Caco-2 (cell line): ENCODE results near the gene AGMAT. TPM values are rescaled to one million over a fixed set of nuclear protein-coding genes. Genes with fewer than 3 reads are reported as not detected.

Experiments
- BruUV-seq: library from RNA; stranded (reverse); fragments of 400-500 nt; replicated peaks from 2 replicates; lab custom pipeline; 2021; lab: Mats Ljungman, UMichigan
- CTCF ChIA-PET: fragments of 300-600 bp; sonication (Branson Sonifier 250); formaldehyde crosslinking; loops from one replicate; lab custom pipeline; 2022; ENCODE audit warnings: antibody characterized with exemption; lab: Charles Lee
- POLR2A ChIA-PET: fragments of 300-600 bp; sonication (Branson Sonifier 250); formaldehyde crosslinking; loops from one replicate; lab custom pipeline; 2022; ENCODE audit warnings: antibody characterized with exemption; lab: Charles Lee
- DNase-seq, 2 experiments: peaks; one replicate each; pipeline versions ENCODE4 v3.0.0 to v3.0.0-alpha.2; 2020 to 2022
- H3K27me3 ChIP-seq: replicated peaks from 2 replicates; pipeline ENCODE4 v1.6.0; 2011; ENCODE audit warnings: low read length; ENCODE audit not compliant: control insufficient read depth, insufficient read depth
- H3K36me3 ChIP-seq: 2 replicates; pipeline ENCODE4 v1.5.1; 2011; ENCODE audit warnings: low read length; ENCODE audit not compliant: control insufficient read depth, insufficient read depth
- H3K4me1 ChIP-seq: fragments of 250-450 bp; sonication (Bioruptor Pico); 2 replicates; pipeline ENCODE4 v1.5.1; 2020; ENCODE audit warnings: mild to moderate bottlenecking
- H3K4me3 ChIP-seq: 2 replicates; pipeline ENCODE4 v1.5.1; 2011; ENCODE audit warnings: low read depth, mild to moderate bottlenecking, control low read depth, low read length
- H3K9me3 ChIP-seq: fragments of 250-450 bp; sonication (Bioruptor Pico); 2 replicates; pipeline ENCODE4 v1.5.1; 2020; ENCODE audit warnings: mild to moderate bottlenecking, moderate library complexity
- H3K27ac Mint-ChIP-seq: one replicate; pipeline ENCODE4 v1.8.0; 2022; ENCODE audit warnings: mixed read lengths; ENCODE audit not compliant: unreplicated experiment
- H3K27me3 Mint-ChIP-seq: one replicate; pipeline ENCODE4 v1.8.0; 2022; ENCODE audit warnings: mixed read lengths; ENCODE audit not compliant: insufficient read depth, unreplicated experiment
- H3K36me3 Mint-ChIP-seq: one replicate; pipeline ENCODE4 v1.8.0; 2022; ENCODE audit warnings: mild to moderate bottlenecking, mixed read lengths; ENCODE audit not compliant: insufficient read depth, unreplicated experiment
- H3K4me1 Mint-ChIP-seq: one replicate; pipeline ENCODE4 v1.8.0; 2022; ENCODE audit warnings: low read depth, mixed read lengths; ENCODE audit not compliant: unreplicated experiment
- H3K4me3 Mint-ChIP-seq: one replicate; pipeline ENCODE4 v1.8.0; 2022; ENCODE audit warnings: mild to moderate bottlenecking, moderate library complexity, mixed read lengths; ENCODE audit not compliant: unreplicated experiment
- H3K9me3 Mint-ChIP-seq: one replicate; pipeline ENCODE4 v1.8.0; 2022; ENCODE audit warnings: mixed read lengths; ENCODE audit not compliant: unreplicated experiment
- CTCF ChIP-seq, 2 experiments: fragments of 200-600 bp in 1 of 2; IDR thresholded peaks; 1 replicate in 1 of 2; 2 replicates in 1 of 2; pipeline versions ENCODE4 v1.5.1 to v1.8.0; 2011 to 2022; ENCODE audit warnings: antibody characterized with exemption in 1 of 2, control low read depth in 1 of 2, inconsistent platforms in 1 of 2, low read depth in 1 of 2, low read length in 1 of 2, mild to moderate bottlenecking in 1 of 2, moderate library complexity in 1 of 2; ENCODE audit not compliant: insufficient read depth in 1 of 2, severe bottlenecking in 1 of 2, unreplicated experiment in 1 of 2
- intact Hi-C: fragments of 100-400 bp; cut with micrococcal nuclease; formaldehyde crosslinking; loops from one replicate; pipeline ENCODE4 v1.10.0; 2022; ENCODE audit not compliant: unreplicated experiment
- total RNA-seq: library from RNA; stranded (reverse); gene quantifications from 2 replicates; pipeline ENCODE4 v1.2.3, GENCODE V29; 2022

AGMAT gene
- total RNA-seq, 1 experiment from 2014 or later, result 48.3 TPM

- H3K27ac Mint-ChIP-seq, result no peak overlapping the region
Measured at GRCh38 chr1:15579683-15580047, 5.2 kb downstream of the AGMAT start.

GRCh38 chr1:15578921-15579682 lies 5.7 kb downstream of the AGMAT start:
- no TSS peak for BruUV-seq
- H3K4me1 Mint-ChIP-seq, result no peaks in the 10 kb centered on the region
- Histone ChIP-seq H3K4me1 (no peaks in the 10 kb centered on the region), H3K9me3 (no peaks in the 10 kb centered on the region), H3K36me3 (peaks cover 2% of the 10 kb centered on the region; the same call in 1 of the 2 replicates), H3K27me3 (no peaks in the 10 kb centered on the region), H3K4me3 (no peak overlapping the region)
- peaks cover 59% of the 10 kb centered on the region for H3K36me3 Mint-ChIP-seq
- intact Hi-C loops, result no loop called here
- ChIA-PET POLR2A (no interaction called here), CTCF (no interaction called here)
- H3K27me3 Mint-ChIP-seq, result no peaks in the 10 kb centered on the region
- no peak overlapping the region for H3K4me3 Mint-ChIP-seq
- DNase-seq, result no peak
- H3K27ac Mint-ChIP-seq, result no peak overlapping the region
- TF ChIP-seq CTCF (IDR thresholded peaks at IDR 0.05; ENCODE audit: insufficient read depth in 1 of 2, low read depth in 1 of 2, low read length in 1 of 2, severe bottlenecking in 1 of 2, unreplicated experiment in 1 of 2), result no peak
- H3K9me3 Mint-ChIP-seq, result no peaks in the 10 kb centered on the region

More at GRCh38 chr1:15579683-15580047, 5.2 kb downstream of the AGMAT start:
- peaks cover 2% of the 10 kb centered on the region; the same call in 1 of the 2 replicates for H3K36me3 ChIP-seq
- Mint-ChIP-seq H3K36me3 (peaks cover 59% of the 10 kb centered on the region), H3K4me3 (no peak overlapping the region), H3K9me3 (no peaks in the 10 kb centered on the region), H3K27me3 (no peaks in the 10 kb centered on the region), H3K4me1 (no peaks in the 10 kb centered on the region)
- ChIA-PET POLR2A (no interaction called here), CTCF (no interaction called here)
- TF ChIP-seq CTCF (IDR thresholded peaks at IDR 0.05; ENCODE audit: insufficient read depth in 1 of 2, low read depth in 1 of 2, low read length in 1 of 2, severe bottlenecking in 1 of 2, unreplicated experiment in 1 of 2), result no peak
- H3K4me1 ChIP-seq, result no peaks in the 10 kb centered on the region
- H3K27me3 ChIP-seq, result no peaks in the 10 kb centered on the region
- H3K9me3 ChIP-seq, result no peaks in the 10 kb centered on the region
- no peak for DNase-seq
- no TSS peak for BruUV-seq
- no peak overlapping the region for H3K4me3 ChIP-seq
- intact Hi-C loops, result no loop called here

GRCh38 chr1:15577691-15578090 lies 7.2 kb downstream of the AGMAT start:
- Histone ChIP-seq H3K27me3 (no peaks in the 10 kb centered on the region), H3K9me3 (no peaks in the 10 kb centered on the region), H3K4me1 (no peaks in the 10 kb centered on the region), H3K36me3 (peaks cover 2% of the 10 kb centered on the region; the same call in 1 of the 2 replicates), H3K4me3 (no peak overlapping the region)
- H3K9me3 Mint-ChIP-seq, result no peaks in the 10 kb centered on the region
- intact Hi-C loops, result no loop called here
- no peaks in the 10 kb centered on the region for H3K27me3 Mint-ChIP-seq
- CTCF ChIA-PET, result no interaction called here
- H3K27ac Mint-ChIP-seq, result no peak overlapping the region
- no peaks in the 10 kb centered on the region for H3K4me1 Mint-ChIP-seq
- BruUV-seq, result no TSS peak
- peaks cover 58% of the 10 kb centered on the region for H3K36me3 Mint-ChIP-seq
- no peak for TF ChIP-seq CTCF (IDR thresholded peaks at IDR 0.05; ENCODE audit: insufficient read depth in 1 of 2, low read depth in 1 of 2, low read length in 1 of 2, severe bottlenecking in 1 of 2, unreplicated experiment in 1 of 2)
- no peak overlapping the region for H3K4me3 Mint-ChIP-seq
- no peak for DNase-seq
- POLR2A ChIA-PET, result no interaction called here
